HG03460 (cell line): ENCODE results near the gene TRPM5.

ENCODE experiments used
- ATAC-seq: cut with Tn5 transposase; IDR thresholded peaks from one replicate; pipeline ENCODE4 v1.9.1; 2021; ENCODE audit not compliant: unreplicated experiment

The TRPM5 gene

DNA sequence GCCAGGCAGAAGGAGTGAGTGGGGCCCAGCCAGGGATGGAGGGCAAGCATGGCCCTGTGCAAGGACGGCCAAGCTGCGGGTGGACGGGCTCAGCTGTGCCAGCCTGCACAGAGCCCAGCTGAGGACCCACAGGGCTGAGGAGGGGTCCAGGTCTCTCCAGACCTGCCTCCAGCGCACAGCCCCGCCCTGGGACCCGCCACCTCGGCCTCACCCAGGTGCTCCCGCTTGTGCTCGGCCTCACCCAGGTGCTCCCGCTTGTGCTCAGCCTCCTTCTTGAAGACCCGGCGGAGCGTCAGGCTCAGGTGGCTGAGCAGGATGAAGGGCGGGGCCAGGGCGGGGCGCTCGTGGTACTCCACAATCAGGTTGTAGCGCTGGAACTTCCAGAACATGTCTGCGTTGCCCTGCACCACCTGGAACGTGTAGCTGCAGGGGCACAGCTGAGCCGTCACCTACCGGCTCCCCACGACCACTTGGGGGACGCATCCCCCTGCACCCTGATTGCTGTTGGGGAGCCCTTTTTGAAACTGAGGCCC is 37.4 kb downstream of the TRPM5 start:
- no peak for ATAC-seq

DNA sequence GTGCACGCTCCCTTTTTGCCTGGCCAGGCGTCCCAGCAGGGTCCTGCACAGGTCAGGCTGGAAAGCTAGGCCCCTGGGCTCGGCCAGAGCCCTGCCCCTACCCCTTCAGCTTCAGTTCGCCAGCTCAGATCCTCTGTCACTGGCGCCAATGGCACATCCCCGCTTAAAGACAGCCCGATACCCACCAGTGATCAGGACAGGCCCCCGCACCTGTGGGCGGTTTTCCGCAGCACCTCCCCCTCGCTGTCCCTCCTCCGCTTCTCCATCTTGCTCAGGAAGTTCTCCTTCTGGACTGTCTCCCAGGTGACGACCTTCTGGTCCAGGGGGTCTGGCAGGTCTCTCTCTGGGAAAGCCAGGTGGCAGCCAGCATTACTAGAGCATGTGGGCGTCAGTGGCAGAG is 37.9 kb downstream of the TRPM5 start:
- ATAC-seq: no peak

DNA sequence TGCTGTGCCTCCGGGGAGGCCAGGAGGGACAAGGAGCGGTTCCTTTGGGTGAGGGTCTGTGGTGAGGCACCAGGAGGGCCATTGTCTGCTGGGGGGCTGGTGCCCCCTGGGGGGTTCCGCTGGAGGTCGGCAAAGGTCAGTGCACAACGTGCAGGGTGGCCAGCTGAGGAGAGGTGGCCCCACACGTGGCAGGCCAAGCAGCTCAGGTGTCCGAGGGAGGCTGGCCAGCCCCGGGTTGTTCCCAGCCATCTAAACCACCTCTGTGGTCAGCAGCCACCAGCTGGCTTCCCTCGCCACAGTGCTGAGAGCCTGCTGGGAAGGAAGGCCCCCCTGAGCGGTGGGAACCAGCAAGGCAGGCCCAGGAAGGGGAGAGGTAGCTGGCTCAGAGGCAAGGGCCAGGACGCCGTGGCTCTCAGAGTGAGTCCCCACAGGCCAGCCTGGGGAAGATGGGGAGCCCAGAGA is 39.5 kb downstream of the TRPM5 start:
- no peak for ATAC-seq

GRCh38 chr11:2402890-2403645 is 41.2 kb downstream of the TRPM5 start:
- ATAC-seq: no peak

- no peak for ATAC-seq
Observed at GRCh38 chr11:2402106-2402505, 42.2 kb downstream of the TRPM5 start.

- ATAC-seq: no peak
Observed at GRCh38 chr11:2401436-2401984, 42.8 kb downstream of the TRPM5 start.

GRCh38 chr11:2400762-2401435 is 43.4 kb downstream of the TRPM5 start:
- no peak for ATAC-seq

DNA sequence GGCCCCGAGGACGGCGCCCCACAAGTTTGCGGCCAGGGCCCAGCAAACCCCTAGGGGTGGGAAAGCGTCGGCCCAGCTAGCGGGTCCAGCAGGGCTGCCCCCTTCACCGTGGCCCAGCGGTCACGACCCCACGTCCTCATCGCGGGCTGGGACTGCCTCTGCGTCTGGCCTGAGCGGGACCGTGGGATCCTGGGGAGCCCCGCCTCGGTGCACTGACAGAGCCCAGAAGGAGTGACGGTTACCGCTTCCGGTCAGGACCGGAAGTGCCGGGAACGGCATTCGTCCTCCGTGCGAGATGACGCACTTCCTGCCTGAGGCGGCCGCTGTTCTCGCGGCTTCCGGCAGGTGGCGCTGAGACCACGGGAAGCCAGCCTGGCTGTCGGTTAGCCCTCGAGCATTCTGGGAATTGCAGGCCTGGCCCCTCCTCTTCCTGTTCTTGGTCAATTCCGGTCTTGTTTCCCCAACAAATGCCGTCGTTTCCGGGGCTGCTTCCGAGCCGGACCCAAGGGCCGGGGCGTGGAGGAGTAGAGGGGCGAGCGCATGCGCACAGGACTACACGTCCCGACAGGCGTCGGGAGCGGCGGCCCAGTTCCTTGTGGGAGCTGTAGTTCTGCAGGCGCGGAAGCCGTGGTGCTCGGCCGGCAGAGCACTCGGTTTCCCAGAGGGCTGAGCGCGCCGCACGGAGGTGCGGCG is 44.1 kb downstream of the TRPM5 start, which contains the start of gene TSSC4:
TSS of gene TSSC4 (plus strand) at position 682 of the 693 bp plus-strand sequence. CDS start 1,884 bp downstream, outside the sequence.
- ATAC-seq: peak; percentile 78

GRCh38 chr11:2399488-2400068 is 44.7 kb downstream of the TRPM5 start:
- ATAC-seq: peak; percentile 8

GRCh38 chr11:2398664-2399355 is 45.5 kb downstream of the TRPM5 start:
- ATAC-seq: no peak

GRCh38 chr11:2397005-2397404 is 47.3 kb downstream of the TRPM5 start:
- ATAC-seq: no peak

- ATAC-seq: no peak
Observed at GRCh38 chr11:2396471-2396870, 47.8 kb downstream of the TRPM5 start.

GRCh38 chr11:2395856-2396255 is 48.5 kb downstream of the TRPM5 start:
- ATAC-seq: no peak

- ATAC-seq: no peak
Observed at GRCh38 chr11:2395211-2395730, 49.0 kb downstream of the TRPM5 start.

- no peak for ATAC-seq
Observed at GRCh38 chr11:2394818-2395105, 49.6 kb downstream of the TRPM5 start.
